NB4 (cell line): ENCODE results near the gene SCAND1.
A peak's percentile ranks its signal among the peaks of the same experiment; 100 is the strongest.

Source experiments
- POLR2A ChIP-seq: IDR thresholded peaks from 2 replicates; pipeline ENCODE4 v1.6.1; 2011; ENCODE audit warnings: mild to moderate bottlenecking; ENCODE audit not compliant: insufficient read length; ENCODE audit errors: extremely low read depth
- TF ChIP-seq, protein P1 (sequence below): IDR thresholded peaks from one replicate; pipeline ENCODE4 v1.5.1; 2012; ENCODE audit warnings: low read depth, low read length

DNA sequence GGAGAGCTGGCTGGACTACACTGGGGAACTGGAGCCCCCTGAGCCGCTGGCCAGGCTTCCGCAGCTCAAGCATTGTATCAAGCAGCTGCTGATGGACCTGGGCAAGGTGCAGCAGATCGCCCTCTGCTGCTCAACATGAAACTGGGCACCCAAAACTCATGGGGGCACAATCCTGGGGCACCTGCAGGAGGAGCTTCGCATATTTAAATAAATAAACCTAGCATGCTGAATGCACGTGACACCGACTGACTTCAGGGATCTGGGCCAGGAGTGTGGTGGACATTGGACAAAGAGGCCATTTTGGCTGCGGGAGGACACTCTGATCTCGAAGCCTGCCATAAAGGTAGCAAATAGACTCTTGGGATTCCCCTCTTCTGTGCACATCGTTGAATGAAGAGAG, 6.8 kb downstream of the SCAND1 start:
- TF ChIP-seq, protein P1, sequence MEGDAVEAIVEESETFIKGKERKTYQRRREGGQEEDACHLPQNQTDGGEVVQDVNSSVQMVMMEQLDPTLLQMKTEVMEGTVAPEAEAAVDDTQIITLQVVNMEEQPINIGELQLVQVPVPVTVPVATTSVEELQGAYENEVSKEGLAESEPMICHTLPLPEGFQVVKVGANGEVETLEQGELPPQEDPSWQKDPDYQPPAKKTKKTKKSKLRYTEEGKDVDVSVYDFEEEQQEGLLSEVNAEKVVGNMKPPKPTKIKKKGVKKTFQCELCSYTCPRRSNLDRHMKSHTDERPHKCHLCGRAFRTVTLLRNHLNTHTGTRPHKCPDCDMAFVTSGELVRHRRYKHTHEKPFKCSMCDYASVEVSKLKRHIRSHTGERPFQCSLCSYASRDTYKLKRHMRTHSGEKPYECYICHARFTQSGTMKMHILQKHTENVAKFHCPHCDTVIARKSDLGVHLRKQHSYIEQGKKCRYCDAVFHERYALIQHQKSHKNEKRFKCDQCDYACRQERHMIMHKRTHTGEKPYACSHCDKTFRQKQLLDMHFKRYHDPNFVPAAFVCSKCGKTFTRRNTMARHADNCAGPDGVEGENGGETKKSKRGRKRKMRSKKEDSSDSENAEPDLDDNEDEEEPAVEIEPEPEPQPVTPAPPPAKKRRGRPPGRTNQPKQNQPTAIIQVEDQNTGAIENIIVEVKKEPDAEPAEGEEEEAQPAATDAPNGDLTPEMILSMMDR, result peak; percentile 69
- TF ChIP-seq POLR2A, result no peak
